Subcutaneous abdominal adipose tissue (tissue), 5 donors: Measurements from ENCODE around the gene NR6A1.
A peak's percentile ranks its signal among the peaks of the same experiment; 100 is the strongest.

Experiments used
- H3K27ac ChIP-seq: one replicate; pipeline ENCODE4 v1.7.0; 2013; ENCODE audit warnings: low read depth, mild to moderate bottlenecking, inconsistent platforms, low read length, moderate library complexity
- H3K27me3 ChIP-seq, 5 donors: one replicate each; pipeline ENCODE4 v1.7.0; 2013; ENCODE audit warnings: low read length in 5 of 5, inconsistent platforms in 1 of 5; ENCODE audit not compliant: control insufficient read depth in 5 of 5, insufficient read depth in 4 of 5
- H3K36me3 ChIP-seq, 5 donors: one replicate each; pipeline ENCODE4 v1.7.0; 2013; ENCODE audit warnings: low read length in 5 of 5; ENCODE audit not compliant: control insufficient read depth in 5 of 5, insufficient read depth in 5 of 5
- H3K4me1 ChIP-seq, 5 donors: one replicate each; pipeline ENCODE4 v1.7.0; 2013; ENCODE audit warnings: low read length in 5 of 5, mild to moderate bottlenecking in 3 of 5, moderate library complexity in 1 of 5; ENCODE audit not compliant: control insufficient read depth in 5 of 5, insufficient read depth in 5 of 5
- H3K4me3 ChIP-seq, 5 donors: one replicate each; pipeline ENCODE4 v1.7.0; 2013; ENCODE audit warnings: low read length in 5 of 5, low read depth in 1 of 5
- H3K9ac ChIP-seq, 5 donors: one replicate each; pipeline ENCODE4 v1.7.0; 2013; ENCODE audit warnings: low read length in 5 of 5, mild to moderate bottlenecking in 4 of 5, moderate library complexity in 3 of 5
- H3K9me3 ChIP-seq, 5 donors: one replicate each; pipeline ENCODE4 v1.7.0; 2013; ENCODE audit warnings: low read length in 5 of 5; ENCODE audit not compliant: control insufficient read depth in 5 of 5
- donor health status: healthy.
- donor health status: healthy.
- donor health status: healthy.
- donor health status: healthy.
- donor health status: healthy.

Gene NR6A1

GRCh38 chr9:124795881-124796431, 24.8 kb upstream of the NR6A1 start:
- Histone ChIP-seq H3K4me1 (peaks cover 8 to 83% (median 29%) of the 10 kb centered on the region in 5 donors), H3K9ac (no peak overlapping the region), H3K36me3 (no peaks in the 10 kb centered on the region), H3K4me3 (peak overlapping the region in 1 of 5 donors; percentile 26), H3K27me3 (peaks cover 0 to 6% (median 3%) of the 10 kb centered on the region in 5 donors), H3K9me3 (no peaks in the 10 kb centered on the region), H3K27ac (peak overlapping the region; percentile 9)

GRCh38 chr9:124794902-124795491, 23.9 kb upstream of the NR6A1 start:
- H3K4me1 ChIP-seq = peaks cover 4 to 73% (median 21%) of the 10 kb centered on the region in 5 donors
- H3K27ac ChIP-seq = no peak overlapping the region

GRCh38 chr9:124793015-124793541, 22.0 kb upstream of the NR6A1 start:
- Histone ChIP-seq H3K27ac (no peak overlapping the region), H3K9ac (peak overlapping the region in 1 of 5 donors; percentile 0), H3K4me1 (peaks cover 4 to 59% (median 14%) of the 10 kb centered on the region in 5 donors), H3K9me3 (no peaks in the 10 kb centered on the region), H3K4me3 (no peak overlapping the region), H3K36me3 (peaks cover 0 to 6% (median 2%) of the 10 kb centered on the region in 5 donors), H3K27me3 (peaks cover 0 to 6% (median 3%) of the 10 kb centered on the region in 5 donors)

More at GRCh38 chr9:124794902-124795491, 23.9 kb upstream of the NR6A1 start:
- peaks cover 0 to 6% (median 3%) of the 10 kb centered on the region in 5 donors for H3K27me3 ChIP-seq
- H3K36me3 ChIP-seq = peaks cover 0 to 3% (median 0%) of the 10 kb centered on the region in 5 donors
- no peak overlapping the region for H3K9ac ChIP-seq
- no peaks in the 10 kb centered on the region for H3K9me3 ChIP-seq
- no peak overlapping the region for H3K4me3 ChIP-seq

- Histone ChIP-seq H3K9me3 (no peaks in the 10 kb centered on the region), H3K4me3 (no peak overlapping the region), H3K9ac (peak overlapping the region in 1 of 5 donors; percentile 0), H3K4me1 (peaks cover 2 to 53% (median 8%) of the 10 kb centered on the region in 5 donors), H3K27me3 (peaks cover 0 to 6% (median 3%) of the 10 kb centered on the region in 5 donors), H3K36me3 (peaks cover 0 to 6% (median 2%) of the 10 kb centered on the region in 5 donors), H3K27ac (no peak overlapping the region)
These were observed 21.3 kb upstream of the NR6A1 start for GRCh38 chr9:124792257-124793014.

GRCh38 chr9:124790801-124791505, 19.8 kb upstream of the NR6A1 start:
- peaks cover 0 to 38% (median 4%) of the 10 kb centered on the region in 5 donors for H3K4me1 ChIP-seq
- H3K4me3 ChIP-seq = no peak overlapping the region
- peaks cover 0 to 6% (median 3%) of the 10 kb centered on the region in 5 donors for H3K27me3 ChIP-seq
- H3K27ac ChIP-seq = no peak overlapping the region
- H3K9ac ChIP-seq = no peak overlapping the region
- H3K9me3 ChIP-seq = no peaks in the 10 kb centered on the region
- H3K36me3 ChIP-seq = peaks cover 0 to 11% (median 2%) of the 10 kb centered on the region in 5 donors

GRCh38 chr9:124790301-124790700, 19.2 kb upstream of the NR6A1 start:
- H3K27me3 ChIP-seq = peaks cover 0 to 6% (median 0%) of the 10 kb centered on the region in 5 donors
- H3K36me3 ChIP-seq = peaks cover 0 to 11% (median 2%) of the 10 kb centered on the region in 5 donors
- no peak overlapping the region for H3K4me3 ChIP-seq
- H3K9ac ChIP-seq = no peak overlapping the region
- H3K4me1 ChIP-seq = peaks cover 0 to 32% (median 0%) of the 10 kb centered on the region in 5 donors
- no peak overlapping the region for H3K27ac ChIP-seq
- H3K9me3 ChIP-seq = no peaks in the 10 kb centered on the region

- Histone ChIP-seq H3K36me3 (peaks cover 0 to 11% (median 2%) of the 10 kb centered on the region in 5 donors), H3K27ac (no peak overlapping the region), H3K4me3 (no peak overlapping the region), H3K27me3 (peaks cover 0 to 6% (median 0%) of the 10 kb centered on the region in 5 donors), H3K9me3 (no peaks in the 10 kb centered on the region), H3K4me1 (peaks cover 0 to 27% (median 0%) of the 10 kb centered on the region in 5 donors), H3K9ac (no peak overlapping the region)
These were observed 18.4 kb upstream of the NR6A1 start for GRCh38 chr9:124789531-124789930.

- Histone ChIP-seq H3K36me3 (peaks cover 0 to 11% (median 2%) of the 10 kb centered on the region in 5 donors), H3K4me3 (no peak overlapping the region), H3K27ac (no peak overlapping the region), H3K4me1 (peaks cover 0 to 30% (median 0%) of the 10 kb centered on the region in 5 donors), H3K9me3 (no peaks in the 10 kb centered on the region), H3K9ac (no peak overlapping the region), H3K27me3 (peaks cover 0 to 6% (median 0%) of the 10 kb centered on the region in 5 donors)
These were observed 17.6 kb upstream of the NR6A1 start for GRCh38 chr9:124788542-124789217.
